GM21526 (cell line): ENCODE results near the gene COMMD3.
A peak's percentile ranks its signal among the peaks of the same experiment; 100 is the strongest.
"Not testable (repeated sequence)": the region's sequence is repeated elsewhere in the genome, so short reads cannot be mapped to it uniquely, and the experiment has no call there.

Experiments used
- ATAC-seq: cut with Tn5 transposase; IDR thresholded peaks from one replicate; pipeline ENCODE4 v1.9.1; 2021; ENCODE audit warnings: moderate library complexity; ENCODE audit not compliant: unreplicated experiment, low FRiP score

The COMMD3 gene

GRCh38 chr10:22338185-22338900 is 22.2 kb downstream of the COMMD3 start:
- no peak for ATAC-seq

GRCh38 chr10:22338931-22339330 is 22.7 kb downstream of the COMMD3 start:
- ATAC-seq, result no peak

- no peak for ATAC-seq
Observed at GRCh38 chr10:22339761-22340328, 23.7 kb downstream of the COMMD3 start.

- peak; percentile 38 for ATAC-seq
Observed at GRCh38 chr10:22340329-22341189, 24.4 kb downstream of the COMMD3 start.

- ATAC-seq, result peak; percentile 5
Observed at GRCh38 chr10:22341190-22341925, 25.2 kb downstream of the COMMD3 start.

- ATAC-seq, result no peak
Observed at GRCh38 chr10:22341926-22342196, 25.7 kb downstream of the COMMD3 start.

GRCh38 chr10:22342421-22342820 is 26.2 kb downstream of the COMMD3 start:
- ATAC-seq, result no peak

GRCh38 chr10:22343731-22344130 is 27.5 kb downstream of the COMMD3 start:
- no peak for ATAC-seq

GRCh38 chr10:22344249-22344648 is 28.1 kb downstream of the COMMD3 start:
- ATAC-seq, result no peak

- ATAC-seq, result no peak
Observed at GRCh38 chr10:22344781-22345300, 28.7 kb downstream of the COMMD3 start.

GRCh38 chr10:22345301-22346095 is 29.3 kb downstream of the COMMD3 start, which contains the start of gene SPAG6:
Gene SPAG6 (plus strand): TSS chr10:22345496. CDS start chr10:22345612, 116 bp downstream.
- no peak for ATAC-seq

GRCh38 chr10:22346096-22346661 is 30.0 kb downstream of the COMMD3 start:
- ATAC-seq, result no peak

GRCh38 chr10:22349755-22350154 is 33.6 kb downstream of the COMMD3 start:
- ATAC-seq, result no peak

GRCh38 chr10:22351131-22351703 is 35.0 kb downstream of the COMMD3 start:
- no peak for ATAC-seq

GRCh38 chr10:22356324-22356873 is 40.2 kb downstream of the COMMD3 start:
- ATAC-seq, result no peak

GRCh38 chr10:22357770-22358169 is 41.6 kb downstream of the COMMD3 start:
- not testable (repeated sequence) for ATAC-seq

- ATAC-seq, result no peak
Observed at GRCh38 chr10:22363305-22363704, 47.1 kb downstream of the COMMD3 start.

- ATAC-seq, result no peak
Observed at GRCh38 chr10:22364407-22365140, 48.4 kb downstream of the COMMD3 start.
